GM19372 (cell line): ENCODE measurements around the gene HHLA2.
"Not testable (repeated sequence)": the region's sequence is repeated elsewhere in the genome, so short reads cannot be mapped to it uniquely, and the experiment has no call there.

ENCODE experiments used
- ATAC-seq: cut with Tn5 transposase; IDR thresholded peaks from one replicate; pipeline ENCODE4 v1.9.1; 2021; ENCODE audit warnings: mild to moderate bottlenecking, low read depth, moderate library complexity; ENCODE audit not compliant: unreplicated experiment

Gene HHLA2

GRCh38 chr3:108296239-108296638 is at the start of gene HHLA2:
HHLA2 (plus strand) TSS chr3:108296548; CDS start chr3:108351814, 55,266 bp downstream.
- ATAC-seq = no peak

- ATAC-seq = no peak
These were observed 45.7 kb upstream of the HHLA2 start for GRCh38 chr3:108250626-108251025.

GRCh38 chr3:108251265-108251664 is 45.1 kb upstream of the HHLA2 start:
- ATAC-seq = no peak

- no peak for ATAC-seq
These were observed 44.5 kb upstream of the HHLA2 start for GRCh38 chr3:108251844-108252243.

- ATAC-seq = no peak
These were observed 41.2 kb upstream of the HHLA2 start for GRCh38 chr3:108255131-108255530.

GRCh38 chr3:108264534-108265298 is 31.6 kb upstream of the HHLA2 start:
- ATAC-seq = not testable (repeated sequence)

GRCh38 chr3:108268235-108268634 is 28.1 kb upstream of the HHLA2 start:
- not testable (repeated sequence) for ATAC-seq

GRCh38 chr3:108271626-108272025 is 24.7 kb upstream of the HHLA2 start:
- no peak for ATAC-seq

GRCh38 chr3:108279066-108279465 is 17.3 kb upstream of the HHLA2 start:
- not testable (repeated sequence) for ATAC-seq

- ATAC-seq = no peak
These were observed 15.9 kb upstream of the HHLA2 start for GRCh38 chr3:108280476-108280875.

GRCh38 chr3:108281670-108282069 is 14.7 kb upstream of the HHLA2 start:
- ATAC-seq = no peak

GRCh38 chr3:108283006-108283405 is 13.3 kb upstream of the HHLA2 start:
- ATAC-seq = no peak

GRCh38 chr3:108283989-108284388 is 12.4 kb upstream of the HHLA2 start:
- ATAC-seq = no peak

GRCh38 chr3:108285176-108285575 is 11.2 kb upstream of the HHLA2 start:
- ATAC-seq = no peak

- ATAC-seq = peak; percentile 75
These were observed 9.2 kb upstream of the HHLA2 start for GRCh38 chr3:108287146-108287545.

GRCh38 chr3:108288193-108288592 is 8.2 kb upstream of the HHLA2 start:
- ATAC-seq = not testable (repeated sequence)

GRCh38 chr3:108289159-108289558 is 7.2 kb upstream of the HHLA2 start:
- no peak for ATAC-seq

- no peak for ATAC-seq
These were observed 3.9 kb upstream of the HHLA2 start for GRCh38 chr3:108292450-108292849.

- peak; percentile 79 for ATAC-seq
These were observed 3.4 kb upstream of the HHLA2 start for GRCh38 chr3:108292905-108293328.

- ATAC-seq = peak; percentile 47
These were observed 2.5 kb upstream of the HHLA2 start for GRCh38 chr3:108293858-108294257.

GRCh38 chr3:108295421-108296175 is 750 bp upstream of the HHLA2 start:
- no peak for ATAC-seq

GRCh38 chr3:108297647-108298046 is 1.3 kb downstream of the HHLA2 start:
- no peak for ATAC-seq
